Endothelial cell of umbilical vein (primary cell): ENCODE measurements around the gene GSE1. TPM values are rescaled to one million over a fixed set of nuclear protein-coding genes. Genes with fewer than 3 reads are reported as not detected.

Source experiments
- BruUV-seq: library from RNA; stranded (reverse); fragments of 400-500 nt; replicated peaks from 2 replicates; lab custom pipeline; 2021; lab: Mats Ljungman, UMichigan
- CTCF ChIA-PET: fragments of 300-600, 350-600 bp; sonication (Branson Sonifier 250); formaldehyde crosslinking; loops from one replicate; lab custom pipeline; 2021; ENCODE audit warnings: antibody characterized with exemption, inconsistent platforms; lab: Charles Lee
- POLR2A ChIA-PET: fragments of 300-600, 350-600 bp; sonication (Branson Sonifier 250); formaldehyde crosslinking; loops from one replicate; lab custom pipeline; 2021; ENCODE audit warnings: antibody characterized with exemption, inconsistent platforms; lab: Charles Lee
- DNase-seq: peaks from one replicate; pipeline ENCODE4 v3.0.0-alpha.2; 2011; ENCODE audit warnings: low read depth, low spot score
- FAIRE-seq: peaks from 2 replicates; lab custom pipeline; 2011; peaks lifted over from hg19 to GRCh38; lab: Jason Lieb, UNC
- H2AFZ ChIP-seq: 2 replicates; pipeline ENCODE4 v1.6.0; 2012; ENCODE audit warnings: low read depth, low read length, control low read depth, inconsistent platforms
- H3K27ac ChIP-seq: 2 replicates; pipeline ENCODE4 v1.5.1; 2011; ENCODE audit warnings: low read depth, mild to moderate bottlenecking, control low read depth, low read length, moderate library complexity; ENCODE audit not compliant: insufficient read depth
- H3K27me3 ChIP-seq, 2 experiments: 2 replicates each; pipeline versions ENCODE4 v1.6.0 to v1.6.1; 2011; ENCODE audit warnings: low read length in 2 of 2, mixed read lengths in 1 of 2; ENCODE audit not compliant: control insufficient read depth in 2 of 2, insufficient read depth in 2 of 2
- H3K36me3 ChIP-seq, 2 experiments: 2 replicates in 1 of 2; 3 replicates in 1 of 2; pipeline ENCODE4 v1.5.1; 2011; ENCODE audit warnings: low read length in 2 of 2, mild to moderate bottlenecking in 1 of 2, moderate library complexity in 1 of 2; ENCODE audit not compliant: control insufficient read depth in 2 of 2, insufficient read depth in 2 of 2; ENCODE audit errors: extremely low read depth in 1 of 2
- H3K4me1 ChIP-seq: 3 replicates; pipeline ENCODE4 v1.5.1; 2011; ENCODE audit warnings: mild to moderate bottlenecking, low read length; ENCODE audit not compliant: control insufficient read depth, insufficient read depth; ENCODE audit errors: extremely low read depth
- H3K4me2 ChIP-seq: 2 replicates; pipeline ENCODE4 v1.6.1; 2011; ENCODE audit warnings: low read length, control low read depth, mixed read lengths; ENCODE audit not compliant: insufficient read depth
- H3K4me3 ChIP-seq, 3 experiments: fragments of 200-600 bp in 1 of 3; sonication (generic), shearing (Covaris generic) in 1 of 3; replicated peaks in 1 of 3; 2 replicates each; pipeline ENCODE4 v1.5.1; 2011 to 2016; ENCODE audit warnings: control low read depth in 3 of 3, low read length in 3 of 3, mild to moderate bottlenecking in 2 of 3, inconsistent platforms in 1 of 3, low read depth in 1 of 3, moderate library complexity in 1 of 3; ENCODE audit not compliant: insufficient read depth in 1 of 3
- H3K79me2 ChIP-seq: 2 replicates; pipeline ENCODE4 v1.6.0; 2012; ENCODE audit warnings: low read length, inconsistent platforms; ENCODE audit not compliant: control insufficient read depth, insufficient read depth
- H3K9ac ChIP-seq: replicated peaks from 2 replicates; pipeline ENCODE3; 2011; ENCODE audit warnings: low read length, control low read depth; ENCODE audit not compliant: insufficient read depth; ENCODE audit errors: extremely low read depth
- H3K9me1 ChIP-seq: replicated peaks from 3 replicates; pipeline ENCODE4 v1.6.0; 2011; ENCODE audit warnings: mild to moderate bottlenecking, low read length; ENCODE audit not compliant: control insufficient read depth, insufficient read depth; ENCODE audit errors: extremely low read depth
- H3K9me3 ChIP-seq: replicated peaks from 2 replicates; pipeline ENCODE4 v1.5.1; 2012; ENCODE audit warnings: low read length, inconsistent platforms; ENCODE audit not compliant: control insufficient read depth, insufficient read depth
- H4K20me1 ChIP-seq: replicated peaks from 2 replicates; pipeline ENCODE3; 2011; ENCODE audit warnings: mild to moderate bottlenecking, low read length; ENCODE audit not compliant: control insufficient read depth, insufficient read depth; ENCODE audit errors: extremely low read depth
- CTCF ChIP-seq, 2 donors: IDR thresholded peaks; 1 replicate in 1 of 2; 2 replicates in 1 of 2; pipeline ENCODE4 v1.5.1; 2011; ENCODE audit warnings: low read length in 2 of 2, mild to moderate bottlenecking in 2 of 2, moderate library complexity in 2 of 2, control low read depth in 1 of 2, inconsistent platforms in 1 of 2, low read depth in 1 of 2; ENCODE audit not compliant: insufficient read depth in 1 of 2; ENCODE audit errors: extremely low read depth in 1 of 2
- EZH2 ChIP-seq: IDR thresholded peaks from 2 replicates; pipeline ENCODE4 v1.6.1; 2012; ENCODE audit warnings: borderline replicate concordance, low read depth, mild to moderate bottlenecking, moderate library complexity, low read length, inconsistent platforms; ENCODE audit not compliant: severe bottlenecking
- FOS ChIP-seq: IDR thresholded peaks from 2 replicates; pipeline ENCODE4 v1.6.1; 2011; ENCODE audit warnings: mild to moderate bottlenecking, low read length, moderate library complexity, borderline replicate concordance; ENCODE audit not compliant: insufficient read depth
- GATA2 ChIP-seq: IDR thresholded peaks from 2 replicates; pipeline ENCODE4 v1.7.0; 2011; ENCODE audit warnings: low read depth, mild to moderate bottlenecking, moderate library complexity, mixed read lengths, low read length; ENCODE audit not compliant: insufficient read length, insufficient read depth
- JUN ChIP-seq: IDR thresholded peaks from 2 replicates; pipeline ENCODE4 v1.6.1; 2011; ENCODE audit warnings: borderline replicate concordance, low read depth; ENCODE audit not compliant: insufficient read length, insufficient read depth
- MAX ChIP-seq: IDR thresholded peaks from 2 replicates; pipeline ENCODE4 v1.6.1; 2011; ENCODE audit not compliant: insufficient read depth, insufficient read length
- MYC ChIP-seq: IDR thresholded peaks from one replicate; pipeline ENCODE4 v1.6.1; 2011; ENCODE audit warnings: mild to moderate bottlenecking, low read depth, low read length
- POLR2A ChIP-seq: IDR thresholded peaks from 2 replicates; pipeline ENCODE4 v1.6.1; 2012; ENCODE audit warnings: low read depth, mild to moderate bottlenecking, control low read depth, low read length
- POLR2AphosphoS5 ChIP-seq: IDR thresholded peaks from 2 replicates; pipeline ENCODE4 v1.6.1; 2012; ENCODE audit warnings: low read depth, mild to moderate bottlenecking, control low read depth, low read length, moderate library complexity; ENCODE audit not compliant: insufficient read depth
- dilution Hi-C: fragments of 300-500 bp; cut with MboI; formaldehyde crosslinking; loops from one replicate; pipeline ENCODE4 v1.15.0; 2019; ENCODE audit warnings: low sequenced_read_pairs; ENCODE audit not compliant: extremely low pct_ligation_motif_present
- intact Hi-C: fragments of 100-400 bp; cut with micrococcal nuclease; formaldehyde crosslinking; loops from one replicate; pipeline ENCODE4 v1.10.0; 2022
- polyA plus RNA-seq, 4 experiments: library from polyadenylated mRNA; depleted of rRNA in 3 of 4; stranded (reverse) in 3 of 4; unstranded in 1 of 4; fragments of >200 nt; gene quantifications; 2 replicates each; pipeline versions ENCODE4 v1.2.1 to v1.2.3, GENCODE V29; 2011 to 2012; ENCODE audit warnings: missing spikeins in 1 of 4
- total RNA-seq: library from RNA; stranded (reverse); gene quantifications from 2 replicates; pipeline ENCODE4 v1.2.3, GENCODE V29; 2021

GSE1 gene
- total and polyA plus RNA-seq, 2 donors (not counting 3 experiments of a cell fraction or from before 2014, with no cell fraction given): 4.2 to 18.3 TPM

- no peak overlapping the region for H3K4me3 ChIP-seq
- no TSS peak for BruUV-seq
- no peaks in the 10 kb centered on the region for H3K9me3 ChIP-seq
- no peaks in the 10 kb centered on the region for H3K4me1 ChIP-seq
- H3K27ac ChIP-seq: no peak overlapping the region
- H3K27me3 ChIP-seq: no peaks in the 10 kb centered on the region
- H3K4me2 ChIP-seq: no peak overlapping the region
- H4K20me1 ChIP-seq: no peaks in the 10 kb centered on the region
- dilution Hi-C loops (no loop called here), intact Hi-C loops (no loop called here)
- DNase-seq: no peak
- ChIA-PET POLR2A (no interaction called here), CTCF (interaction anchor here (0.6 to 8.2 kb wide), 5 partner anchors 10 to 62 kb away, joined by 3 to 119 read pairs (median 4); no protein-coding TSS in a partner anchor)
- H2AFZ ChIP-seq: no peak overlapping the region
- no peak for FAIRE-seq
- TF ChIP-seq CTCF (IDR thresholded peaks at IDR 0.05; ENCODE audit: extremely low read depth in 1 of 2, insufficient read depth in 1 of 2, low read depth in 1 of 2, low read length in 2 of 2): no peak
- TF ChIP-seq MYC: no peak
- TF ChIP-seq GATA2: no peak
- no peak for TF ChIP-seq FOS
- TF ChIP-seq JUN: no peak
- no peak for TF ChIP-seq EZH2
- TF ChIP-seq POLR2A: no peak
- TF ChIP-seq POLR2AphosphoS5: no peak
- no peak for TF ChIP-seq MAX
- H3K9me1 ChIP-seq: no peaks in the 10 kb centered on the region
- no peaks in the 10 kb centered on the region for H3K79me2 ChIP-seq
- no peak overlapping the region for H3K9ac ChIP-seq
- H3K36me3 ChIP-seq: no peaks in the 10 kb centered on the region
These were observed 43.5 kb downstream of the GSE1 start for GRCh38 chr16:85656351-85657266.
